CD4-positive, alpha-beta T cell treated with Interleukin-15 for 1 hour (primary cell): ENCODE data around the gene ATP11B.

ENCODE experiments used
- DNase-seq: peaks from one replicate; pipeline ENCODE4 v3.0.0-alpha.2; 2020

ATP11B gene

GRCh38 chr3:182792901-182793662 lies at the start of gene ATP11B:
TSS of gene ATP11B (plus strand) at chr3:182793504. CDS start at chr3:182793760, 256 bp downstream.
- peak; percentile 82 for DNase-seq

- DNase-seq = no peak
Observed at GRCh38 chr3:182746959-182747358, 46.3 kb upstream of the ATP11B start.

- DNase-seq = no peak
Observed at GRCh38 chr3:182755308-182755707, 38.0 kb upstream of the ATP11B start.

GRCh38 chr3:182755712-182756111 lies 37.6 kb upstream of the ATP11B start:
- DNase-seq = no peak

- DNase-seq = no peak
Observed at GRCh38 chr3:182760576-182761164, 32.6 kb upstream of the ATP11B start.

GRCh38 chr3:182763896-182764295 lies 29.4 kb upstream of the ATP11B start:
- no peak for DNase-seq

- no peak for DNase-seq
Observed at GRCh38 chr3:182765287-182765686, 28.0 kb upstream of the ATP11B start.

- no peak for DNase-seq
Observed at GRCh38 chr3:182766099-182766498, 27.2 kb upstream of the ATP11B start.

GRCh38 chr3:182768413-182768812 lies 24.9 kb upstream of the ATP11B start:
- DNase-seq = no peak

GRCh38 chr3:182769673-182770072 lies 23.6 kb upstream of the ATP11B start:
- DNase-seq = no peak

- DNase-seq = no peak
Observed at GRCh38 chr3:182782149-182782548, 11.2 kb upstream of the ATP11B start.

GRCh38 chr3:182783106-182783505 lies 10.2 kb upstream of the ATP11B start:
- DNase-seq = no peak

GRCh38 chr3:182784542-182784941 lies 8.8 kb upstream of the ATP11B start:
- no peak for DNase-seq

GRCh38 chr3:182785142-182785541 lies 8.2 kb upstream of the ATP11B start:
- DNase-seq = no peak

GRCh38 chr3:182785756-182786155 lies 7.5 kb upstream of the ATP11B start:
- no peak for DNase-seq

- no peak for DNase-seq
Observed at GRCh38 chr3:182786564-182787196, 6.6 kb upstream of the ATP11B start.

GRCh38 chr3:182787302-182788036 lies 5.8 kb upstream of the ATP11B start:
- DNase-seq = no peak

GRCh38 chr3:182789371-182789770 lies 3.9 kb upstream of the ATP11B start:
- no peak for DNase-seq

GRCh38 chr3:182790612-182791011 lies 2.7 kb upstream of the ATP11B start:
- DNase-seq = no peak

- DNase-seq = peak; percentile 46
Observed at GRCh38 chr3:182793663-182794454, 555 bp downstream of the ATP11B start.

GRCh38 chr3:182794455-182795388 lies 1.4 kb downstream of the ATP11B start:
- no peak for DNase-seq
